ENCODE data around the gene ACTR3. TPM values are rescaled to one million over a fixed set of nuclear protein-coding genes. Genes with fewer than 3 reads are reported as not detected.

ACTR3 gene
- total RNA-seq, 1 experiment from 2014 or later = 180 TPM

DNA sequence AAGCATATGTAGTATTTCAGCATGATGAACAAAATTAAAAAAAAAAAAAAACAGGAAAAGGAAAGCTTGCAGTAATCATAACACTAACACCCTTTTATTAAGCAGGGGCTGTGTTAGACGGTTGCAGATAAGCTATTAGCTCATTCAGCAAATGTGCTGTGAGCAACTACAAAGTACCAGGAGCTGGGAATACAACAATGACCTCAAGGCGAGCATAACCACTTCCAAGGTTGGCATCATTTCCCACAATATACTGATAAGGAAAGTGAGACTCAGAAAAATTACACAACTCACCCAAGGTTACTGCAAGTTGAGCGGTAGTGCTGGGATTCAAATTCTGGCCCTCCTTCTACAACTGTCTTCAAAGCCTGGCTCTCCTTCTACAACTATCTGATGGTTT, 38.2 kb upstream of the ACTR3 start:
- no peak overlapping the region for H2AFZ ChIP-seq (ENCODE audit: low read length)
- no peak overlapping the region for H4K91ac ChIP-seq (ENCODE audit: insufficient read length, low read depth, low read length)
- no peak overlapping the region for H2BK20ac ChIP-seq (ENCODE audit: low read depth, low read length, poor library complexity, severe bottlenecking)
- no peak overlapping the region for H3K27ac Mint-ChIP-seq
- H3K23me2 ChIP-seq (ENCODE audit: insufficient read length, low read depth, low read length, poor library complexity, severe bottlenecking) = no peaks in the 10 kb centered on the region
- H3T11ph ChIP-seq (ENCODE audit: low read length) = no peak overlapping the region
- H3K14ac ChIP-seq (ENCODE audit: insufficient read depth, low read length) = no peak overlapping the region
- H3K9me3 Mint-ChIP-seq = peaks cover 0 to 3% of the 10 kb centered on the region in 2 experiments; a peak in 1 of 5 replicates
- H3K9me3 ChIP-seq (ENCODE audit: control insufficient read depth, low read depth, low read length) = no peaks in the 10 kb centered on the region
- no peaks in the 10 kb centered on the region for H3K79me2 ChIP-seq (ENCODE audit: insufficient read depth, low read length)
- no peaks in the 10 kb centered on the region for H3K4me1 Mint-ChIP-seq
- WGBS (ENCODE audit: extremely low coverage, insufficient read length, low lambda C conversion rate) = no CpG with 5 or more reads among the region's 3 CpGs
- no peak overlapping the region for H2AK5ac ChIP-seq (ENCODE audit: insufficient read length, low read length)
- no peak overlapping the region for H3K4me3 Mint-ChIP-seq
- no peak for DNase-seq
- no peak overlapping the region for H4K8ac ChIP-seq (replicated peaks; ENCODE audit: insufficient read length, low read depth, low read length)
- no peak overlapping the region for H3K27ac ChIP-seq (ENCODE audit: insufficient read length, low read depth, low read length)
- H3K4ac ChIP-seq (ENCODE audit: low read depth, low read length) = no peak overlapping the region
- H4K20me1 ChIP-seq (ENCODE audit: control insufficient read depth, insufficient read depth, insufficient read length) = no peaks in the 10 kb centered on the region
- no peak overlapping the region for H2BK120ac ChIP-seq (ENCODE audit: low read depth, low read length, poor library complexity, severe bottlenecking)
- no peaks in the 10 kb centered on the region for H3K79me1 ChIP-seq (ENCODE audit: insufficient read depth, low read depth, low read length, poor library complexity, severe bottlenecking)
- H2BK5ac ChIP-seq (ENCODE audit: insufficient read length, low read length) = no peak overlapping the region
- no peak overlapping the region for H3K23ac ChIP-seq (ENCODE audit: insufficient read length, low read depth, low read length)
- TF ChIP-seq, protein P1, sequence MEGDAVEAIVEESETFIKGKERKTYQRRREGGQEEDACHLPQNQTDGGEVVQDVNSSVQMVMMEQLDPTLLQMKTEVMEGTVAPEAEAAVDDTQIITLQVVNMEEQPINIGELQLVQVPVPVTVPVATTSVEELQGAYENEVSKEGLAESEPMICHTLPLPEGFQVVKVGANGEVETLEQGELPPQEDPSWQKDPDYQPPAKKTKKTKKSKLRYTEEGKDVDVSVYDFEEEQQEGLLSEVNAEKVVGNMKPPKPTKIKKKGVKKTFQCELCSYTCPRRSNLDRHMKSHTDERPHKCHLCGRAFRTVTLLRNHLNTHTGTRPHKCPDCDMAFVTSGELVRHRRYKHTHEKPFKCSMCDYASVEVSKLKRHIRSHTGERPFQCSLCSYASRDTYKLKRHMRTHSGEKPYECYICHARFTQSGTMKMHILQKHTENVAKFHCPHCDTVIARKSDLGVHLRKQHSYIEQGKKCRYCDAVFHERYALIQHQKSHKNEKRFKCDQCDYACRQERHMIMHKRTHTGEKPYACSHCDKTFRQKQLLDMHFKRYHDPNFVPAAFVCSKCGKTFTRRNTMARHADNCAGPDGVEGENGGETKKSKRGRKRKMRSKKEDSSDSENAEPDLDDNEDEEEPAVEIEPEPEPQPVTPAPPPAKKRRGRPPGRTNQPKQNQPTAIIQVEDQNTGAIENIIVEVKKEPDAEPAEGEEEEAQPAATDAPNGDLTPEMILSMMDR (conservative IDR thresholded peaks at IDR 0.05) = no peak
- no peaks in the 10 kb centered on the region for H3K27me3 ChIP-seq (ENCODE audit: insufficient read depth, low read length)
- peaks cover 2% of the 10 kb centered on the region; the same call in 1 of the 2 replicates for H3K27me3 Mint-ChIP-seq (ENCODE audit: low read depth)
- H4K5ac ChIP-seq (ENCODE audit: insufficient read length, low read depth, low read length) = no peak overlapping the region
- no peak overlapping the region for H2BK15ac ChIP-seq (ENCODE audit: low read depth, low read length)
- H3K4me1 ChIP-seq (ENCODE audit: insufficient read depth, low read length) = no peaks in the 10 kb centered on the region
- H2BK12ac ChIP-seq (ENCODE audit: insufficient read length, low read depth, low read length) = no peak overlapping the region
- H3K18ac ChIP-seq (ENCODE audit: insufficient read length, low read depth, low read length) = no peak overlapping the region
- H3K56ac ChIP-seq (ENCODE audit: insufficient read length, low read depth, low read length) = no peak overlapping the region
- H3K36me3 Mint-ChIP-seq (ENCODE audit: insufficient read depth in 1 of 3, low read depth in 3 of 3) = peaks cover 0 to 6% (median 0%) of the 10 kb centered on the region in 3 experiments; a peak in 2 of 7 replicates
- H3K4me2 ChIP-seq (ENCODE audit: insufficient read depth, insufficient read length, low read length) = no peak overlapping the region
- H3K9ac ChIP-seq (ENCODE audit: extremely low read depth, insufficient read length, low read length) = no peak overlapping the region
